GM12865 (cell line): ENCODE measurements around the gene RAD52.

ENCODE experiments used
- DNase-seq: peaks from one replicate; pipeline ENCODE4 v3.0.0; 2010; ENCODE audit warnings: low read depth
- H3K4me3 ChIP-seq: 2 replicates; pipeline ENCODE4 v1.5.1; 2011; ENCODE audit warnings: mild to moderate bottlenecking, low read depth, low read length, control low read depth
- TF ChIP-seq, protein P1 (sequence below): IDR thresholded peaks from 2 replicates; pipeline ENCODE4 v1.5.1; 2011; ENCODE audit warnings: low read length, control low read depth, low read depth, inconsistent platforms; ENCODE audit not compliant: insufficient read depth; ENCODE audit errors: missing control alignments

Gene RAD52

DNA sequence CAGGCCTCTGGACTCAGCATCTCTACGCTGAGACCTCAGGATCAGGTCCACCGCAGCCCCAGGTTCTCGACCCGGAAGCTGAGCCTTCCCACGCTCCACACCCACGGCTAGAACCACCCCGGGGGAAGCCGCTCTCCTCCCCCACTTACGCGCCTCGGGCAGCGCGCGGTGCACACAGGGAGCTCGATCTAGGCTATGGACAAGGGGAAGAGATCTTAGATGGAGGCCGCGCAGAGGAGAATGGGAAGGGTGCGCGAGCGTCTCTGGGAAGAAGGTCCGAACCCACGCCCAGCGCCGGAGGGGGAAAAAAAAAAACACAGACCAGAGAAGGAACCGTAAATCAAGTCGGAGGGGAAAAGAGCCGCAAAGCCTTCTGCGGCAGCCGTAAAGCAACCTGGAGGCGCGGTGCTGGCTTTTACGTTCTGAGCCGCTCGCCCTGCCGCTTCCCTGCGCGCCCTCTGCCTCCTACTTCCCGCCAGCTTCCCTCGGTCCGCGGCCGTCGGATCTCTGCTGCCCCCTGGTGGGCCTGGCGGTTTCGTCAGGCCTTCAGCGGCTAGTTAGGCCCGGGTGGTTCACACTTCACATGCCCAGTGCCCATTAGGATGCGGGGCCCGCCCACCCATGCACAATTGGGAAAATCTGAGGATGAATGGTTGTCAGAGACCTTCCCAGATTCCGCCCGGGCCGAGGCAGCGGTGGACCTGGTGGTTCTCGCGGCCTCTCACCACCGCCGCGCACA, at the start of gene RAD52:
Gene RAD52 (minus strand): TSS at position 242 of the 739 bp plus-strand sequence. CDS start 16,636 bp downstream, outside the sequence.
- TF ChIP-seq, protein P1, sequence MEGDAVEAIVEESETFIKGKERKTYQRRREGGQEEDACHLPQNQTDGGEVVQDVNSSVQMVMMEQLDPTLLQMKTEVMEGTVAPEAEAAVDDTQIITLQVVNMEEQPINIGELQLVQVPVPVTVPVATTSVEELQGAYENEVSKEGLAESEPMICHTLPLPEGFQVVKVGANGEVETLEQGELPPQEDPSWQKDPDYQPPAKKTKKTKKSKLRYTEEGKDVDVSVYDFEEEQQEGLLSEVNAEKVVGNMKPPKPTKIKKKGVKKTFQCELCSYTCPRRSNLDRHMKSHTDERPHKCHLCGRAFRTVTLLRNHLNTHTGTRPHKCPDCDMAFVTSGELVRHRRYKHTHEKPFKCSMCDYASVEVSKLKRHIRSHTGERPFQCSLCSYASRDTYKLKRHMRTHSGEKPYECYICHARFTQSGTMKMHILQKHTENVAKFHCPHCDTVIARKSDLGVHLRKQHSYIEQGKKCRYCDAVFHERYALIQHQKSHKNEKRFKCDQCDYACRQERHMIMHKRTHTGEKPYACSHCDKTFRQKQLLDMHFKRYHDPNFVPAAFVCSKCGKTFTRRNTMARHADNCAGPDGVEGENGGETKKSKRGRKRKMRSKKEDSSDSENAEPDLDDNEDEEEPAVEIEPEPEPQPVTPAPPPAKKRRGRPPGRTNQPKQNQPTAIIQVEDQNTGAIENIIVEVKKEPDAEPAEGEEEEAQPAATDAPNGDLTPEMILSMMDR = peak; percentile 95
- peak; percentile 100 for DNase-seq
- H3K4me3 ChIP-seq = peak within 1 kb of the TSS; percentile 77

GRCh38 chr12:998020-998874, 48.8 kb upstream of the RAD52 start:
- H3K4me3 ChIP-seq = no peak overlapping the region
- DNase-seq = peak; percentile 64
- TF ChIP-seq, protein P1 = no peak

- TF ChIP-seq, protein P1 = no peak
- no peak overlapping the region for H3K4me3 ChIP-seq
- DNase-seq = no peak
These were observed 48.0 kb upstream of the RAD52 start for GRCh38 chr12:997505-997904.

GRCh38 chr12:996881-997280, 47.4 kb upstream of the RAD52 start:
- TF ChIP-seq, protein P1 = no peak
- no peak for DNase-seq
- no peak overlapping the region for H3K4me3 ChIP-seq

GRCh38 chr12:992647-993046, 43.2 kb upstream of the RAD52 start:
- H3K4me3 ChIP-seq = no peak overlapping the region
- DNase-seq = no peak

More at GRCh38 chr12:992647-993046, 43.2 kb upstream of the RAD52 start:
- TF ChIP-seq, protein P1 = no peak
